CD4-positive, alpha-beta T cell treated with Interleukin-15 for 4 hours (primary cell): Measurements from ENCODE around the gene TRAF3.

Experiments
- DNase-seq: peaks from one replicate; pipeline ENCODE4 v3.0.0-alpha.2; 2020; ENCODE audit warnings: low spot score

TRAF3 gene

DNA sequence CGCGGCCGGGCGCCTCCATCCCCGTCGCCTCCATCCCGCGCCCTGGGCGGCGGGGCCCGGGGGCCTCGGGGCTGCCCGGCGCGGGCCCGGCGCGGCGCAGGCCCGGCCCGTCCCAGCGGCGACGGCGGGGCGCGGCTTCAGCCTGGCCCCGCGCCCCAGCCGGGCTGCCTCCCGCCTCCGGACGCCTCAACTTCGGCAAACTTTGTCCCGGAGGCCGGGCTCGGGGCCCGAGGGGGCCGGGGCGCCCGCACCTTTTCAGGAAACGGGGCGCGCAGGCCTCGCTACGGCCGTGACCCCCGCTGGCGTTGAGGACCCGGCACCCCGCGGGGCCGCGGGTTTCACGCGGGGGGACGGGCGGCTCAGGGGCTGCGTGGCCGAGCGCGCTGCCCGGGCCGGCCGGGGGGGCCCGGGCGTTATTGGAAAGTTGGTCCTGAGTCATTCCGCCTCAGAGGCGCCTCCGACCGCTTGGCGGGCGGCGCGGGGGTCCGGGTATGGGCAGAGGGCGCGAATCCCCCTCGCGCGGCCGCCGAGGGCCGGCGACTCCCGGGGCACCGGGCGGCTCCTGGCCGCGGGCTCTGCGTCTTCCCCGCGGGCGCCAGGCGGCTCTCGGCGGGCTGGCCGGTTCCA, 575 bp downstream of the TRAF3 start:
- DNase-seq: no peak

DNA sequence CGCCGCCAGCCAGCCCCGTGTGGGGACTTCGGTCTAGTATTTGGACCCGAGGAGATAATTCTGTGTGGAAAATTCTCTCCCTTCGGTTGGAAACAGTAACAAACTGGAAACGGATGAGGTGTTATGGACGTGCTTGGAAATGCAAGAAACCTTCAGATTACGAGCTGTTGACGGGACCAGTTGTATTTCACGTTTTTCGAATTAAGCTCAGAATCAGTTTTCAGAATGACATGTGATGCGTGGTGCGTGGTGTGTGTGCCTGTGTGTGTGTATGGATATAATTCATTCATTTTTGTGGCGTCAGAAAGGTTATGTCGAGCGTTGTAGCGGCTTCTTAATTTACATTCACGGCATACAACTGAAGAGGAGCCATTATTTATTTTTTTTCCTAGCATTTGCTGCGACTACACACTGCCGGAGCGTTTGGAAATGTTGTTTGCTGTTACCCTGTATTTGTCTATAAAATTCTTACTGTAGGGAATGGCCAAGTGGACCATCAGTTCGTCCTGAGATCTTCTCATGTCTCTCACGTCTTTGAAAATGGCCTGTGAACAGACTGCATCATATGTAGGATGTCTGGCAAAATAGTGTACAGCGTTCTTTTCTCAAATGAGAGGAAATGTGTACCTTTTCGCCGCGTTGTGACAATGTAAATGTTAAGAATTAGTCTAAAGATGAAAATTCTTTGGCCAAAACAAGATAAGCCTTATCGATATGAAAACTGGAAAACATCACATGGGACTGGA, 1.3 kb downstream of the TRAF3 start:
- DNase-seq: peak; percentile 20

GRCh38 chr14:102779084-102779462, 1.8 kb downstream of the TRAF3 start:
- no peak for DNase-seq

- DNase-seq: no peak
Observed at GRCh38 chr14:102779574-102780315, 2.5 kb downstream of the TRAF3 start.

DNA sequence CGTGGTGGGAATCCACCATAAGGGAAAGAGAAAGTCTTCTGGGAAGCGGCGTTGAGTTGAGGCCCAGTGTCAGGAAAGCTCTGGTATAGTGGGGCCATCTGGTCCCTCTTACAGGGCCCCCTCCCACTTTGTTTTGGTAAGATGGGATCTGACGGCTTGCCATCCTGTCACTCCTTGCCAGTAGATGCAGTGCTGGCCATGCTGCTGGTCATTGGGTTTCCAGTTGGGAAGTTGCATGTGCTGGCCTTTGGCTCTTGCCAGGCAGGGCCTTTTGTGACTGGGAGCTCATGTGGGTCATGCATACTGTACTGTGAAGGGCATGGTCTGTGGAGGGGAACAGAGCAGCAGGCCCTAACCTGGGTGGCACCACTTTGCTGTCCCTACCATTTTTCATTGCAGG, 3.8 kb downstream of the TRAF3 start:
- DNase-seq: no peak

- DNase-seq: no peak
Observed at GRCh38 chr14:102782974-102783373, 5.7 kb downstream of the TRAF3 start.

- DNase-seq: no peak
Observed at GRCh38 chr14:102784892-102785594, 7.8 kb downstream of the TRAF3 start.

- DNase-seq: no peak
Observed at GRCh38 chr14:102785595-102785963, 8.3 kb downstream of the TRAF3 start.

- DNase-seq: no peak
Observed at GRCh38 chr14:102786768-102787167, 9.5 kb downstream of the TRAF3 start.

GRCh38 chr14:102789349-102789748, 12.1 kb downstream of the TRAF3 start:
- no peak for DNase-seq

DNA sequence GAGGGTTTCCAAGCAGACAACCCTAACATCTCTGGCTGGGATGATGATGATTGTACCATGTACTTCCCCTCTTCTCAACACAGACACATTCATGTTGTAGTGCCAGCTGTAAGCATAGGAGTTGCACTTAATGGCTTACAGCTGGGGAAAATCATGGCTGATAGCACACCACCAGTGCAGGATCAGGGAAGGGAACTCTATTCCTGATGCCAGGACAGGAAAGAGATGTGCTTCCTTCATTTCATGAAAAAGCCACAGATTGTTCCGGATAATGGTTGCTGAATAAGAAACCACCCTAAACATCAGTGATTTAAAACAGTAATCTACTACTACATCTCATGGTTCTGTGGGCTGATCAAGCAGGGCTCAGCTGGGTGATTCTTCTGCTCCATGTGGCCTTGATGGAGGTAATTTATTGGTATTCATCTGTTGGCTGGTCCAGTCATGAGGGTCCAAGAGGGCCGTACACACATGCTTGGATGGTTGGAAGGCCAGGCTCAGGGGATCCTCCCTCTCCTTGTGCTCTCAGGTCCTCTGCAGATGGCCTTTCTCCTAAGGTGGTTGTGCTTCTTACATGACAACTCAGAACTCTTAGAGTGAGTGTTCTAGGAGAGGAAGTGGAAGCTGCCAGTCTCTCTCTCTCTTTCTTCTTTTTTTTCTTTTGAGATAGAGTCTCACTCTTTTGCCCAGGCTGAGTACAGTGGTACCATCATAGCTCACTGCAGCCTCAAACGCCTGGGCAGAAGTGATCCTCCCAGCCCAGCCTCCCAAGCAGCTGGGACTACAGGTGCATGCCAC, 16.5 kb downstream of the TRAF3 start:
- no peak for DNase-seq

DNA sequence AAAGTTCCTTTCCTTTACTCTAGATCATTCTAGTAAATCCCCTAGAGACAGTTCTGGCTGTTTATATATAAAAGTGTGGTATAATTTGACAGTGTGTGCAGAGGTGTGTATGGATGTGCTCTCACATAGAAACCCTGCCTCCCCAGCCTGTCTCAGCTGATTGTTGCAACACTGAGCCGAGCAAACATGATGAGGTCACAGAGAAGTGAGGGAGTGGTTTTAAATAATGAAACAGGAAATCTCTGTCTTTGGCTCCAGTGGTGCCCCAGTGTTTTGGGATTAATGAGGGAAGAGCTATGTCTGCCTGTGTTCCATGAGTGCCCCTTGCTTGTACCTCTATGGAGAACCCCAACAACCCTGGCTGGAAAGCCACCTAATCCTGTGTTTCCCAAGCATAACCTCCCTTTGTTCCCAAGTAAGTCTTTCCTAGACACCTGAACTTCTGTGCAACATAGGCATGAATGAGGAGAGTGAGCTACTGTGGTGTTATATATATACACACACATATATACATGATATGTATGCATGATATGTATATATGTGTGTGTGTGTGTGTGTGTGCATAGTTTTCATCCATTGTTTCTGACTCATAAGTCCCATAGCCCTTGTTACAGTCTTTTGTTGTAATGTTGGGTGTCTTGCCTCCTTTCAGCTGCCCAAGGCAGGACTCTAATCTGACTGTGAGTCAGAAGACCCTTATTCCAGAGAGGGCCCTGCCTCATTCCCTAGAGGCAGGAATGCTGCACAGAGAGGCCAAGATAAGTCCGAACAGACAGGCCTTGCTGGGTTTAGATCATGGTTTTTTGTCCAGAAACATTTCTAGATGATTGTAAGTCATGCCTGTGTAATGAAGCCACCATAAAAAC, 18.0 kb downstream of the TRAF3 start:
- peak; percentile 43 for DNase-seq

GRCh38 chr14:102796661-102797190, 19.5 kb downstream of the TRAF3 start:
- no peak for DNase-seq

- no peak for DNase-seq
Observed at GRCh38 chr14:102798926-102799325, 21.7 kb downstream of the TRAF3 start.

DNA sequence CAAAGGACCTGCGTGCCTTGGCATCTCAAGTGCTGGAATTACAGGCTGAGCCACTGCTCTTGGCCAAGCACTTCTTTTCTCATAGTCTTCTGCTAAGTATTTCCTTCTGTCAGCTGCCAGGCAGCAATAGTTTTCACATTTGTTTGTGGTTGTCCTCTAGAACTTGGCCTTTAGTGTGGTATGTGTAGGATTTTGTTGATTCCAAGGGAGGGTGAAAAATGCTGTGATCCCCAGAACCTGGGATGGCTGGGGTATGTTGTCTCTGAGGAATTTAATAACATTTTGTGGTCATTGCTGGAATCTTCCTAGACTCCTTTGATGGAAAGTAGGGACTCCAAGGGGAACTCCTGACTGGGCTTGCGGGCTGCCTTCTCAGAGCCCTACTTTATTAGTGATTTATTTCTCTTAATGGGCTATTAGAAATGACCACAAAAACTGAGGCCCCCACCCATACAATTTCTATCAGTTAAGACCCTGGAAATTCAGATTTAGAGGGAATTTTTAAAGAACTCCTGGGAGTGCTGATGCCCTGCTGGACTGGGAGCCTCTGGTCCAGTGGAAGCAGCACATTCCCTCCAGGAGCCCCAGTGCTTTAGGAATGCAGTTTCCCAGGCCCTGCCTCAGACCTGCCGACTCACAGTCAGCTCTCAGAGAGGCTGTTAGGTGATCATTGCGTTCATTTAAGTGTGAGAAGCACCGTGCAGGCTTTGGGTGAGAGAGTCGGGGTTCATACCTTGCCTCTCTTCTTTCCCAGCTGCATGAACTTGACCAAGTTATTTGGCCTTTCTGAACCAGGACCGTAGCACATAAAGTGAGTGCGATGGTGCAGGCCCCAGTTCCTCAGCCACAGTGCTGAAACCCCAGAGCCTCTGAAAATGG, 22.7 kb downstream of the TRAF3 start:
- no peak for DNase-seq

DNA sequence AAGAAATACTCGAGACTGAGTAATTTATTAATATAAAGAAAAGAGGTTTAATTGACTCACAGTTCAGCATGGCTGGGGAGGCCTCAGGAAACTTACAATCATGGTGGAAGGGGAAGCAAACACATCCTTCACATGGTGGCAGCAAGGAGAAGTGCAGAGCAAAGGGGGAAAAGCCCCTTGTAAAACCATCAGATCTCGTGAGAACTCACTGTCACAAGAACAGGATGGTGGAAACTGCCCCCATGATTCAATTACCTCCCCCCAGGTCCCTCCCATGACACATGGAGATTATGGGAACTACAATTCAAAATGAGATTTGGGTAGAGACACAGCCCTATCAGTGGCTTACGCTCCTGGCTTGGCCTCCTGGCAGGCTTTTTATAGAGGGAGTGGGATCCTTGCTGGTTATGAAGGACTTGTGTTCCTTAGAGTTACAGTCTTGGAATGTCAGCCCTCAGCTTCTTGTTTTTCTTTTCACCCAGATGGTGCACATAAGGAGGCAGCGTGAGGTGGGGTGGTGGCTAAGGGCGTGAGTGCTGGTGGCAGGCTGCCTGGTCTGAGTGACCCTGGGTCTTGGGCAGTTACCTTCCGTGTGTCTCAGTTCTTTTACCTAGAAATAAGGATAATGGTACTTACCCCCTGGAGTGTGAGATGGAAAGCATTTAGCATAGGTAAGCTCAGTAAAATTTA, 25.7 kb downstream of the TRAF3 start:
- no peak for DNase-seq

DNA sequence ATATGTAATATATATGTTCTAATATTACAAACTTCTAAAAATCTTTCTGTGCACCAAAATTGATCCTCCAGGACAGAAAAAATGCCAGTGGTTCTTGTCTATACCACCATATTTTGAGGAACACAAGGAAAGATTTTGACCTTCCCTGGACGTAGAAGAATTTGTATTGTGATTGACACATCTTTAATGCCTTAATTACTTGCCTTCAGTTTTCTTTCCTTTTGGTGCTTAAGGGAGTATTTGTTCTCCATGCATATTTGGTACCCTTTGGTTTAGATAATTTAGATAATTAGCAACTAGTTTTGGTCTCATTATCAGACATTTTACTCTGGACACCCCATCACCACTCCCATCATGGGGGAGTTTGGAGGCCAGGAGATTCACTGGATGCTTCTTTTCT, 27.6 kb downstream of the TRAF3 start:
- no peak for DNase-seq

- DNase-seq: peak; percentile 39
Observed at GRCh38 chr14:102805371-102805891, 28.2 kb downstream of the TRAF3 start.

DNA sequence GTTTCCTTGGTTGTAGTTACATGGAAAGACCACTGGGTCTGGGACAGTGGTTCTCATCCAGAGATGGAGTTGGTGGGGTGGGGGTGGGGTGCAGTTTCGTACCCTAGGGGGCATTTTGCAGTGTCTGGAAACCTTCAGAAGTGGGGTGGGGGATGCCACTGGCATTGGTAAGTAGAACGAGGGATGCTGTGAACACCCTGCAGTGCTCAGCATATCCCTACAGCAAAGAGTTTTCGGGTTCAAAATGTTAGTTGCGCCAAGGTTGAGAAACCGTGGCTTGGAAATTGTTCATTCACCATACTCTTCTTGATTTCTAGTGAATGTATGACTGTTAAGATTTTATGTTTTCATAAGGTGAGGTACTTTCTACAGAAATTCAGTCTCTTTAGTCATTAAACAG, 28.7 kb downstream of the TRAF3 start:
- DNase-seq: no peak
